ENCODE results near the gene UBE2D2. TPM values are rescaled to one million over a fixed set of nuclear protein-coding genes. Genes with fewer than 3 reads are reported as not detected.
A peak's percentile ranks its signal among the peaks of the same experiment; 100 is the strongest.
"Not testable (repeated sequence)": the region's sequence is repeated elsewhere in the genome, so short reads cannot be mapped to it uniquely, and the experiment has no call there.

Gene UBE2D2
- total and polyA plus RNA-seq, 4 donors: 84.1 to 97.8 (median 91.2) TPM

GRCh38 chr5:139523635-139524445 is 37.3 kb upstream of the UBE2D2 start:
- WGBS, 2 donors: 88 to 94% methylated on average over 10 of the region's 10 CpGs
- TF ChIP-seq CTCF (IDR thresholded peaks at IDR 0.05; ENCODE audit: control extremely low read depth, extremely low read depth): no peak
- Histone ChIP-seq H3K36me3 (ENCODE audit: control insufficient read depth in 4 of 4, insufficient read depth in 4 of 4, low read length in 4 of 4) (no peaks in the 10 kb centered on the region), H3K9ac (ENCODE audit: insufficient read depth in 1 of 2, low read length in 2 of 2) (no peak overlapping the region), H3K9me3 (ENCODE audit: control insufficient read depth in 4 of 4, insufficient read depth in 3 of 4, low read length in 3 of 4) (no peaks in the 10 kb centered on the region), H3K27ac (ENCODE audit: low read depth in 1 of 2, low read length in 1 of 2) (no peak overlapping the region), H3K4me3 (no peak overlapping the region), H3K4me1 (ENCODE audit: control insufficient read depth in 5 of 5, insufficient read depth in 5 of 5, low read length in 5 of 5) (peaks cover 0 to 8% (median 0%) of the 10 kb centered on the region in 5 donors), H3K27me3 (ENCODE audit: control insufficient read depth in 3 of 3, insufficient read depth in 3 of 3, low read length in 2 of 3) (no peaks in the 10 kb centered on the region)
- DNase-seq (peak in 1 of 3 donors; percentile 46), ATAC-seq (ENCODE audit: insufficient read depth, low FRiP score) (no peak)

GRCh38 chr5:139524446-139524845 is 36.7 kb upstream of the UBE2D2 start:
- TF ChIP-seq CTCF (IDR thresholded peaks at IDR 0.05; ENCODE audit: control extremely low read depth, extremely low read depth): no peak
- Histone ChIP-seq H3K36me3 (ENCODE audit: control insufficient read depth in 4 of 4, insufficient read depth in 4 of 4, low read length in 4 of 4) (no peaks in the 10 kb centered on the region), H3K27ac (ENCODE audit: low read depth in 1 of 2, low read length in 1 of 2) (no peak overlapping the region), H3K9me3 (ENCODE audit: control insufficient read depth in 4 of 4, insufficient read depth in 3 of 4, low read length in 3 of 4) (no peaks in the 10 kb centered on the region), H3K9ac (ENCODE audit: insufficient read depth in 1 of 2, low read length in 2 of 2) (no peak overlapping the region), H3K27me3 (ENCODE audit: control insufficient read depth in 3 of 3, insufficient read depth in 3 of 3, low read length in 2 of 3) (no peaks in the 10 kb centered on the region), H3K4me1 (ENCODE audit: control insufficient read depth in 5 of 5, insufficient read depth in 5 of 5, low read length in 5 of 5) (peaks cover 0 to 8% (median 0%) of the 10 kb centered on the region in 5 donors), H3K4me3 (no peak overlapping the region)
- DNase-seq: no peak
- ATAC-seq (ENCODE audit: insufficient read depth, low FRiP score): no peak
- 85 to 93% methylated on average over 4 of the region's 4 CpGs for WGBS, 2 donors

DNA sequence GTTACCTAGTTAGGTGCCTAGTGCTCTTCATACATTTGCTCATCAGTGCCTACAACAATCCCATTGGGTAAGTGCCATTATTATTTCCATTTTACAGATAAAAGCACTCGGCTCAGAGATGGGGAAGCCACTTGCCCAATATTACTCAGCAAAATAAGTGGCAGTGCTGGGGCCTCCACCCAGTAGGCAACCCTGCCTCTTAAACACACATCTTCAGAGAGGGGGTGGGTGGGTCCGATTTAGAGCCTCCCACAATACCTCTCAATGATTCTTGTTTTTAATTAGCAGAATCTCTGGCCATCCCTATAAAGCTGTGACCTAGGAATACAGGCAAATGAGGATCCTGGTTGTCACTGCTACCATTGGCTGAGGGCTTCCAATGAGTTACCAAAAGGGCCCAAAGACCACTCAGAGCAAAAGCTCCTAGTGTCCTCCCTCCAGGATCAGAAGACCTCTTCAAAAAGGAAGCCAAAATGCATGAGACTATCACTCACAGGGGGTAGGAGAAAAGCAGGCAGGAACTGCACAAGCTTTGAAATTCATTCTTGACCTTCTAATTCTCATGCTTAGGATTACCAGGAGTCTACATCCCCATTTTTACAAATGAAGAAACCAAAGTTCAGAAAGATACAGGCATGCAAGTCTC is 36.1 kb upstream of the UBE2D2 start:
- no peaks in the 10 kb centered on the region for H3K27me3 ChIP-seq (ENCODE audit: control insufficient read depth in 3 of 3, insufficient read depth in 3 of 3, low read length in 2 of 3)
- H3K27ac ChIP-seq (ENCODE audit: low read depth in 1 of 2, low read length in 1 of 2): no peak overlapping the region
- H3K4me3 ChIP-seq: no peak overlapping the region
- TF ChIP-seq CTCF (IDR thresholded peaks at IDR 0.05; ENCODE audit: control extremely low read depth, extremely low read depth): no peak
- no peaks in the 10 kb centered on the region for H3K36me3 ChIP-seq (ENCODE audit: control insufficient read depth in 4 of 4, insufficient read depth in 4 of 4, low read length in 4 of 4)
- H3K9ac ChIP-seq (ENCODE audit: insufficient read depth in 1 of 2, low read length in 2 of 2): no peak overlapping the region
- H3K4me1 ChIP-seq (ENCODE audit: control insufficient read depth in 5 of 5, insufficient read depth in 5 of 5, low read length in 5 of 5): peaks cover 0 to 8% (median 0%) of the 10 kb centered on the region in 5 donors
- DNase-seq (no peak), ATAC-seq (ENCODE audit: insufficient read depth, low FRiP score) (no peak)
- WGBS, 2 donors: 53 to 60% methylated on average over 2 of the region's 2 CpGs
- no peaks in the 10 kb centered on the region for H3K9me3 ChIP-seq (ENCODE audit: control insufficient read depth in 4 of 4, insufficient read depth in 3 of 4, low read length in 3 of 4)

DNA sequence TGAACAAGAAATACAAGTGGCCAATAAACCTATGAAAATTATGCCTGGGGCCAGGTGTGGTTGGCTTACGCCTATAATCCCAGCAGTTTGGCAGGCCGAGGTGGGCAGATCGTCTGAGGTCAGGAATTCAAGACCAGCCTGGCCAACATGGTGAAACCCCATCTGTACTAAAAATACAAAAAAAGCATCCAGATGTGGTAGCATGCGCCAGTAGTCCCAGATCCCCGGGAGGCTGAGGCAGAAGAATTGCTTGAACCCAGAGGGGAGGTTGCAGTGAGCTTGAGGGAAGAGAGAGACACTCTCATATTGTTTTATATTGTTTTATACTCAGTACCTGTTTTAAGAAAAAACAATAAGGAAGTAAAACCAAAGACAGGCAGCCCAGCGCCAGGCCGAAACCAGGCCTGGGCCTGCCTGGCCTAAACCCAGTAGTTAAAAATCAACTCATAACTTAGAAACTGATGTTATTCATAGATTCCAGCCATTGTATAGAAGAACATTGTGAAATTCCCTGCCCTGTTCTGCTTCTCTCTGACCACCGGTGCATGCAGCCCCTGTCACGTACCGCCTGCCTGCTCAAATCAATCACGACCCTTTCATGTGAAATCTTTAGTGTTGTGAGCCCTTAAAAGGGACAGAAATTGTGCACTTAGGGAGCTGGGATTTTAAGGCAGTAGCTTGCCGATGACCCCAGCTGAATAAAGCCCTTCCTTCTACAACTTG is 35.4 kb upstream of the UBE2D2 start:
- 90 to 94% methylated on average over 12 of the region's 12 CpGs for WGBS, 2 donors
- not testable (repeated sequence) for ATAC-seq (ENCODE audit: insufficient read depth, low FRiP score); H3K27ac ChIP-seq (ENCODE audit: low read depth in 1 of 2, low read length in 1 of 2); H3K27me3 ChIP-seq (ENCODE audit: control insufficient read depth in 3 of 3, insufficient read depth in 3 of 3, low read length in 2 of 3); H3K9me3 ChIP-seq (ENCODE audit: control insufficient read depth in 4 of 4, insufficient read depth in 3 of 4, low read length in 3 of 4); H3K36me3 ChIP-seq (ENCODE audit: control insufficient read depth in 4 of 4, insufficient read depth in 4 of 4, low read length in 4 of 4); H3K4me1 ChIP-seq (ENCODE audit: control insufficient read depth in 5 of 5, insufficient read depth in 5 of 5, low read length in 5 of 5); DNase-seq; H3K9ac ChIP-seq (ENCODE audit: insufficient read depth in 1 of 2, low read length in 2 of 2); H3K4me3 ChIP-seq

DNA sequence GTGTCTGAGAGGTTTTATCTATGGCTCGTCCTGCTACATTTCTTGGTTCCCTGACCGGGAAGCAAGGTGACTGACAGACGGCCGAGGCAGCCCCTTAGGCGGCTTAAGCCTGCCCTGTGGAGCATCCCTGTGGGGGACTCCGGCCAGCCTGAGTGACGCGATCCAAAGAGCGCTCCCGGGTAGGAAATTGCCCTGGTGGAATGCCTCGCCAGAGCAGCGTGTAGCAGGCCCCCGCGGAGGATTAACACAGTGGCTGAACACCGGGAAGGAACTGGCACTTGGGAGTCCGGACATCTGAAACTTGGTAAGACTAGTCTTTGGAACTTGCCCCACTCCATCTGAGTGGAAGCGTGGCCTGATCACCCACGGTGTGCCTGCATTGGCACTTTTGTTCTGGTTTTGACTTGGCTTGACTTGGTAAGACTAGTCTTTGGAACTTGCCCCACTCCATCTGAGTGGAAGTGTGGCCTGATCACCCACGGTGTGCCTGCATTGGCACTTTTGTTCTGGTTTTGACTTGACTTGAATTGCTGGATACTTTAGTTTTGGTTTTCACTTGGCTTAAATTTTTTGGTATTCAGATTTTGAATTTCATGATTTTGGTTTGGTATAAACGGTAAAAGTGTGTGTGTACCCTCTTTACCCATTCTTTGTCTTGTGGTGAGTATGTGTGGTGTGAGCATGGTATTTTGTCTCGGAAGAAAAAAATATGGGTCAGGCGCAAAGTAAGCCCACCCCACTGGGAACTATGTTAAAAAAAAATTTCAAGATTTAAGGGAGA is 34.6 kb upstream of the UBE2D2 start:
- WGBS, 2 donors: 91 to 94% methylated on average over 22 of the region's 22 CpGs
- not testable (repeated sequence) for H3K27ac ChIP-seq (ENCODE audit: low read depth in 1 of 2, low read length in 1 of 2); H3K4me3 ChIP-seq; DNase-seq; ATAC-seq (ENCODE audit: insufficient read depth, low FRiP score); H3K9ac ChIP-seq (ENCODE audit: insufficient read depth in 1 of 2, low read length in 2 of 2); H3K4me1 ChIP-seq (ENCODE audit: control insufficient read depth in 5 of 5, insufficient read depth in 5 of 5, low read length in 5 of 5); H3K27me3 ChIP-seq (ENCODE audit: control insufficient read depth in 3 of 3, insufficient read depth in 3 of 3, low read length in 2 of 3); H3K36me3 ChIP-seq (ENCODE audit: control insufficient read depth in 4 of 4, insufficient read depth in 4 of 4, low read length in 4 of 4); H3K9me3 ChIP-seq (ENCODE audit: control insufficient read depth in 4 of 4, insufficient read depth in 3 of 4, low read length in 3 of 4)

Data from lung (tissue), 12 donors.